Measurements from ENCODE around the gene AQP5.

DNA sequence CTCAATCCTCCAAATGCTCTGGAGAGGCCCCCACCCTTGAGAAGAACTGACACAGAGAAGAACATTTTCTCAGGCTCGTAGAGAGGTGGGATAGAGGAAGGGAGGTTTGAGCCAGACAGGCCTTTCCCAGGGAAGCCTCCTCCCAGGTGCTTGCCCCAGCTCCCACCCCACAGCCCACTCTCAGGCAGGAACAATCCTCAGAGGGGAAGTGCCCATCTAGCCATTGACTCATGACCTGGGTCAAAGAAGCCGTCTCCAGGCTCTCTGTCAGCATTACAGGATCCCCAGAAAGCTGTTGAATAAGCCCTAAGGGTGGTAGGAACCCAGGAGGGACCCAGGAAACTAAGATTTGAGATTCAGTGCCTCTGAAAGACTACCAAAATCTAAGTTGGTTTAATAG lies 14.9 kb downstream of the AQP5 start:
- TF ChIP-seq EZH2 (IDR thresholded peaks at IDR 0.05; ENCODE audit: insufficient read depth, poor library complexity, severe bottlenecking), result no peak
- no peak for TF ChIP-seq EZH2phosphoT487 (IDR thresholded peaks at IDR 0.05; ENCODE audit: insufficient read depth, low read depth)

Measured in GM23248 (cell line).